OCI-LY7 (cell line): ENCODE data around the gene SH2D1B. TPM values are rescaled to one million over a fixed set of nuclear protein-coding genes. Genes with fewer than 3 reads are reported as not detected.

Experiments used
- BruUV-seq: library from RNA; stranded (reverse); fragments of 400-500 nt; replicated peaks from 2 replicates; lab custom pipeline; 2021; lab: Mats Ljungman, UMichigan
- CTCF ChIA-PET: fragments of 300-600 bp; sonication (Branson Sonifier 250); formaldehyde crosslinking; loops from one replicate; lab custom pipeline; 2022; ENCODE audit warnings: antibody characterized with exemption; ENCODE audit not compliant: unreplicated experiment; lab: Charles Lee
- POLR2A ChIA-PET: fragments of 300-600 bp; sonication (Branson Sonifier 250); formaldehyde crosslinking; loops from one replicate; lab custom pipeline; 2022; ENCODE audit warnings: antibody characterized with exemption; lab: Charles Lee
- DNase-seq: peaks from one replicate; pipeline ENCODE4 v3.0.0-alpha.2; 2015; ENCODE audit warnings: low spot score
- H2AFZ ChIP-seq: fragments of 200-600 bp; sonication (generic), shearing (Covaris generic); 2 replicates; pipeline ENCODE4 v1.6.1; 2014; ENCODE audit warnings: mild to moderate bottlenecking, antibody characterized with exemption, low read length, moderate library complexity
- H3K27ac ChIP-seq: fragments of 200-600 bp; sonication (generic); 2 replicates; pipeline ENCODE4 v1.5.1; 2014; ENCODE audit warnings: mixed run types, low read depth, mild to moderate bottlenecking, moderate library complexity, low read length, inconsistent platforms; ENCODE audit not compliant: poor library complexity, severe bottlenecking
- H3K36me3 ChIP-seq: fragments of 200-600 bp; sonication (generic); 2 replicates; pipeline ENCODE4 v1.6.1; 2014; ENCODE audit warnings: mild to moderate bottlenecking, antibody characterized with exemption, low read length, moderate library complexity, mixed read lengths; ENCODE audit not compliant: insufficient read depth
- H3K4me1 ChIP-seq: fragments of 200-600 bp; sonication (generic); 2 replicates; pipeline ENCODE4 v1.5.1; 2014; ENCODE audit warnings: mild to moderate bottlenecking, low read length; ENCODE audit not compliant: insufficient read depth, poor library complexity, severe bottlenecking
- H3K4me2 ChIP-seq: fragments of 200-600 bp; sonication (generic); 2 replicates; pipeline ENCODE4 v1.6.1; 2014; ENCODE audit warnings: mild to moderate bottlenecking, low read length
- H3K4me3 ChIP-seq: fragments of 200-600 bp; sonication (generic); 2 replicates; pipeline ENCODE4 v1.5.1; 2014; ENCODE audit warnings: mild to moderate bottlenecking, low read depth, low read length; ENCODE audit not compliant: poor library complexity, severe bottlenecking
- H3K79me2 ChIP-seq: fragments of 200-600 bp; sonication (generic); 2 replicates; pipeline ENCODE4 v1.6.1; 2016; ENCODE audit warnings: low read depth, mild to moderate bottlenecking, low read length, moderate library complexity, mixed read lengths; ENCODE audit not compliant: insufficient read depth
- H3K9me2 ChIP-seq: fragments of 200-600 bp; sonication (generic); 2 replicates; pipeline ENCODE4 v1.6.1; 2016; ENCODE audit warnings: mild to moderate bottlenecking, low read length, mixed read lengths; ENCODE audit not compliant: insufficient read depth
- H3K9me3 ChIP-seq: fragments of 200-600 bp; sonication (generic); 2 replicates; pipeline ENCODE4 v1.6.1; 2014; ENCODE audit warnings: mild to moderate bottlenecking, mixed run types, low read length, mixed read lengths
- H4K20me1 ChIP-seq: fragments of 200-600 bp; sonication (generic); 2 replicates; pipeline ENCODE4 v1.6.1; 2014; ENCODE audit warnings: mild to moderate bottlenecking, antibody characterized with exemption, low read length, moderate library complexity, mixed read lengths; ENCODE audit not compliant: insufficient read depth
- EZH2phosphoT487 ChIP-seq: fragments of 200-600 bp; sonication (generic); IDR thresholded peaks from 2 replicates; pipeline ENCODE4 v1.6.1; 2018; ENCODE audit warnings: low read depth, borderline replicate concordance, mild to moderate bottlenecking, mixed run types, antibody characterized with exemption, low read length, moderate library complexity, mixed read lengths
- intact Hi-C: fragments of 100-400 bp; cut with micrococcal nuclease; formaldehyde crosslinking; loops from one replicate; pipeline ENCODE4 v1.10.0; 2022; ENCODE audit not compliant: unreplicated experiment
- total RNA-seq, 2 experiments: library from RNA; depleted of rRNA in 1 of 2; stranded (reverse); fragments of >200 nt in 1 of 2; shearing (Covaris generic) in 1 of 2; gene quantifications; 2 replicates each; pipeline ENCODE4 v1.2.3, GENCODE V29; 2014 to 2022
- TF ChIP-seq, protein P1 (sequence below): fragments of 200-600 bp; sonication (generic); conservative IDR thresholded peaks from 2 replicates; pipeline ENCODE4 v1.5.1; 2014; ENCODE audit warnings: mild to moderate bottlenecking, antibody characterized with exemption, low read length, moderate library complexity, mixed read lengths

The SH2D1B gene
- total RNA-seq, 2 experiments from 2014 or later: not detected

DNA sequence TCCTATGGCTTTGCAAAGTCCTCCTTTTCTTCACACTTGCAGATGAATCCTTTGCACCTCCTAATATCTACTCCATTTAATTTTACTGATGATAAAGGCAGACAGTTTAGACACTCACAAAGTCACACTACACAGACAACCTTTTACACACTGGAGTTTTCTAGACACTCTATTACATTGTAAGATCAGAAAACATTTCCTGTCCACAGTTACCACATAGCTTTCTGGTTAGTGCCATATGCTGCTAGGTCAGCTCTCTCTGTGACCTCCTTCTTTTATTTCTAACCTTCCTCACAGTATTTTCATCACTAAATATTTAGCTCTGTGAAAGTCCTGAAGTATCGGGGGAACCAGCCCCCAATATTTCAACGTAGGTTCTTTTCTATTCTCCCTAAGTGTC, 5.1 kb downstream of the SH2D1B start:
- ChIA-PET CTCF (no interaction called here), POLR2A (interaction anchor here (0.9 to 1.2 kb wide), 2 partner anchors 8 to 422 kb away, joined by 3 to 4 read pairs; no protein-coding TSS in a partner anchor)
- H3K79me2 ChIP-seq: no peaks in the 10 kb centered on the region
- no TSS peak for BruUV-seq
- H3K4me1 ChIP-seq: no peaks in the 10 kb centered on the region
- TF ChIP-seq EZH2phosphoT487: no peak
- TF ChIP-seq, protein P1, sequence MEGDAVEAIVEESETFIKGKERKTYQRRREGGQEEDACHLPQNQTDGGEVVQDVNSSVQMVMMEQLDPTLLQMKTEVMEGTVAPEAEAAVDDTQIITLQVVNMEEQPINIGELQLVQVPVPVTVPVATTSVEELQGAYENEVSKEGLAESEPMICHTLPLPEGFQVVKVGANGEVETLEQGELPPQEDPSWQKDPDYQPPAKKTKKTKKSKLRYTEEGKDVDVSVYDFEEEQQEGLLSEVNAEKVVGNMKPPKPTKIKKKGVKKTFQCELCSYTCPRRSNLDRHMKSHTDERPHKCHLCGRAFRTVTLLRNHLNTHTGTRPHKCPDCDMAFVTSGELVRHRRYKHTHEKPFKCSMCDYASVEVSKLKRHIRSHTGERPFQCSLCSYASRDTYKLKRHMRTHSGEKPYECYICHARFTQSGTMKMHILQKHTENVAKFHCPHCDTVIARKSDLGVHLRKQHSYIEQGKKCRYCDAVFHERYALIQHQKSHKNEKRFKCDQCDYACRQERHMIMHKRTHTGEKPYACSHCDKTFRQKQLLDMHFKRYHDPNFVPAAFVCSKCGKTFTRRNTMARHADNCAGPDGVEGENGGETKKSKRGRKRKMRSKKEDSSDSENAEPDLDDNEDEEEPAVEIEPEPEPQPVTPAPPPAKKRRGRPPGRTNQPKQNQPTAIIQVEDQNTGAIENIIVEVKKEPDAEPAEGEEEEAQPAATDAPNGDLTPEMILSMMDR: no peak
- H3K36me3 ChIP-seq: no peaks in the 10 kb centered on the region
- no peak overlapping the region for H3K4me3 ChIP-seq
- H3K27ac ChIP-seq: no peak overlapping the region
- no peak overlapping the region for H3K4me2 ChIP-seq
- H4K20me1 ChIP-seq: no peaks in the 10 kb centered on the region
- no peak for DNase-seq
- no peaks in the 10 kb centered on the region for H3K9me2 ChIP-seq
- H3K9me3 ChIP-seq: no peaks in the 10 kb centered on the region
- intact Hi-C loops: no loop called here
- H2AFZ ChIP-seq: no peak overlapping the region

DNA sequence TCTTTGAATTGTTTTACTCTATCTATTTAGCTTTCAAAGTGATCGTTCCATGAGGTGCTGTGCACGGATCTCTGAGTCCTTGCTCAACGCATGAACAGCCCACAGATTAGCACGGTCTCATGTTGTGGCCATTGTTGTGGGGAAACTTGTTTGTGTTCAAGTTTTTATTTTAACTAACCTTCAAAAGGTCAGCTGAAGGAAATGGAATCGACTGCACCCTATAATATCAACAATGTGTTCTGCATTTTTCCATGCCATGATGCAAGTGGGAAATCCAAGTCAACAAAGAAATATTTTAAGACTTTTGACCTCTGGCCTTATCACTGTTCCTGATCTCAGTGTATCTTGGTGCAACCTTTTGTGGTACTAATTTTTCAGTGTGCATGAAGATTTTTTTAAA, 6.1 kb downstream of the SH2D1B start:
- H3K9me3 ChIP-seq: no peaks in the 10 kb centered on the region
- intact Hi-C loops: no loop called here
- no peak overlapping the region for H3K27ac ChIP-seq
- CTCF ChIA-PET: no interaction called here
- no peak for DNase-seq
- no peak overlapping the region for H2AFZ ChIP-seq
- POLR2A ChIA-PET: no interaction called here
- H3K9me2 ChIP-seq: no peaks in the 10 kb centered on the region
- no TSS peak for BruUV-seq
- TF ChIP-seq EZH2phosphoT487: no peak
- TF ChIP-seq, protein P1: no peak
- no peak overlapping the region for H3K4me2 ChIP-seq
- no peaks in the 10 kb centered on the region for H4K20me1 ChIP-seq
- no peaks in the 10 kb centered on the region for H3K79me2 ChIP-seq
- no peaks in the 10 kb centered on the region for H3K4me1 ChIP-seq
- H3K4me3 ChIP-seq: no peak overlapping the region
- H3K36me3 ChIP-seq: no peaks in the 10 kb centered on the region

DNA sequence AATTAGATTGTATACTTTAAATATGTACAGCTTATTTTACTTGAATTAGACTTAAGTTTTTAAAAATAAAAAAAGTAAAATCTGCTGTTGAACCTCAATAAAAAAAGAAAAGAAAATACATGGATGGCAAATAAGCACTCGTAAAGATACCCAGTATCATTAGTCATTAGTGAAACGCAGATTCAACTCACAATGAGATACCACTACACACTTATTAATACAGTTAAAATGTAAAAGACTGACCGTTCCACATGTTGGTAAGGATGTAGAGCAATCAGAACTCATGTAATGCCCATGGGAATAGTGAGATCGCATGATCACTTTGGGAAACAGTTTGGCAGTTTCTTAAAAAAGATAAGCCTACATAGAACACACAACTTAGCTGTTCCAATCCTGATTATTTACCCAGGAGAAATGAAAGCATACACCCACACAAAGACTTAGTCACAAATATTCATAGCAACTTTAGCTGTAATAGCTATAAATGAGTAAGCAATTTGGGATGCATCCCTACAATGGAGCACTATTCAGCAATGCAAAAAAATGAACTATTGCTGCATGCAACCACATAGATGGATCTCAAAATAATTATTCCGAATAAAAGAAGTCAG, 7.3 kb downstream of the SH2D1B start:
- H2AFZ ChIP-seq: no peak overlapping the region
- DNase-seq: no peak
- CTCF ChIA-PET: no interaction called here
- no peaks in the 10 kb centered on the region for H3K4me1 ChIP-seq
- H3K36me3 ChIP-seq: no peaks in the 10 kb centered on the region
- intact Hi-C loops: no loop called here
- no TSS peak for BruUV-seq
- H3K4me3 ChIP-seq: no peak overlapping the region
- H3K9me3 ChIP-seq: no peaks in the 10 kb centered on the region
- TF ChIP-seq EZH2phosphoT487: no peak
- TF ChIP-seq, protein P1: no peak
- POLR2A ChIA-PET: interaction anchor here (0.7 kb wide), 1 partner anchor 57 kb away, joined by 3 read pairs; no protein-coding TSS in a partner anchor
- no peaks in the 10 kb centered on the region for H3K9me2 ChIP-seq
- no peaks in the 10 kb centered on the region for H4K20me1 ChIP-seq
- H3K4me2 ChIP-seq: no peak overlapping the region
- no peaks in the 10 kb centered on the region for H3K79me2 ChIP-seq
- no peak overlapping the region for H3K27ac ChIP-seq
